GM12864 (cell line): Measurements from ENCODE around the gene SPAAR.
"Not testable (repeated sequence)": the region's sequence is repeated elsewhere in the genome, so short reads cannot be mapped to it uniquely, and the experiment has no call there.

Experiments used
- DNase-seq: peaks from one replicate; pipeline ENCODE4 v3.0.0-alpha.2; 2011; ENCODE audit warnings: low read depth
- H3K4me3 ChIP-seq: 2 replicates; pipeline ENCODE4 v1.5.1; 2011; ENCODE audit warnings: mild to moderate bottlenecking, low read depth, low read length, control low read depth
- TF ChIP-seq, protein P1 (sequence below): IDR thresholded peaks from 2 replicates; pipeline ENCODE4 v1.5.1; 2011; ENCODE audit warnings: low read depth, mild to moderate bottlenecking, moderate library complexity, low read length, control low read depth, inconsistent platforms; ENCODE audit errors: missing control alignments

The SPAAR gene

DNA sequence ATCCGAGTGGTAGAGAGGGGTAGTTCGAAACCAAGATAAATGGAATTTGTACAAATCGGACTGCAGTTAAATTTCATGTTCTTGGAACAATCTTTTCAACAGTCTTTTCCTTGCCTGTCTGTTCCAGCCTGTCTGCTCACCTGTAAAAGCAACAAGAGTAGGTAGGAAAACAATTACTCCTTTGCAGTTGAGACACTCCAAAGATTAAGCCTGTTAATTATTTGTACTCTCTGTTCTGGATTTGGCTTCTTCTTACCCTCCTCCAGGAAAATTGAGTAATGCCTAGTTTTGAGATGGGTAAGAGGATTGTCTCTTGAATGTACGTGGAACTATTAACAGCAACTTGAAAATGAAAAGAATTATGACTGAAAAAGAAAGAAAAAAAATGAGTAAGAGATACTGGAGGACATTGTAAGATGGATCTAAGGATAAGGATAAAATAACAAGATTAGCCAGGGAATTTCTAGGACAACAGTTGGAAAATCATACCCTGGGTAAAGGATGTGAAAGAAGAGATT, 24.3 kb downstream of the SPAAR start:
- TF ChIP-seq, protein P1, sequence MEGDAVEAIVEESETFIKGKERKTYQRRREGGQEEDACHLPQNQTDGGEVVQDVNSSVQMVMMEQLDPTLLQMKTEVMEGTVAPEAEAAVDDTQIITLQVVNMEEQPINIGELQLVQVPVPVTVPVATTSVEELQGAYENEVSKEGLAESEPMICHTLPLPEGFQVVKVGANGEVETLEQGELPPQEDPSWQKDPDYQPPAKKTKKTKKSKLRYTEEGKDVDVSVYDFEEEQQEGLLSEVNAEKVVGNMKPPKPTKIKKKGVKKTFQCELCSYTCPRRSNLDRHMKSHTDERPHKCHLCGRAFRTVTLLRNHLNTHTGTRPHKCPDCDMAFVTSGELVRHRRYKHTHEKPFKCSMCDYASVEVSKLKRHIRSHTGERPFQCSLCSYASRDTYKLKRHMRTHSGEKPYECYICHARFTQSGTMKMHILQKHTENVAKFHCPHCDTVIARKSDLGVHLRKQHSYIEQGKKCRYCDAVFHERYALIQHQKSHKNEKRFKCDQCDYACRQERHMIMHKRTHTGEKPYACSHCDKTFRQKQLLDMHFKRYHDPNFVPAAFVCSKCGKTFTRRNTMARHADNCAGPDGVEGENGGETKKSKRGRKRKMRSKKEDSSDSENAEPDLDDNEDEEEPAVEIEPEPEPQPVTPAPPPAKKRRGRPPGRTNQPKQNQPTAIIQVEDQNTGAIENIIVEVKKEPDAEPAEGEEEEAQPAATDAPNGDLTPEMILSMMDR = no peak
- DNase-seq = no peak
- H3K4me3 ChIP-seq = no peak overlapping the region

DNA sequence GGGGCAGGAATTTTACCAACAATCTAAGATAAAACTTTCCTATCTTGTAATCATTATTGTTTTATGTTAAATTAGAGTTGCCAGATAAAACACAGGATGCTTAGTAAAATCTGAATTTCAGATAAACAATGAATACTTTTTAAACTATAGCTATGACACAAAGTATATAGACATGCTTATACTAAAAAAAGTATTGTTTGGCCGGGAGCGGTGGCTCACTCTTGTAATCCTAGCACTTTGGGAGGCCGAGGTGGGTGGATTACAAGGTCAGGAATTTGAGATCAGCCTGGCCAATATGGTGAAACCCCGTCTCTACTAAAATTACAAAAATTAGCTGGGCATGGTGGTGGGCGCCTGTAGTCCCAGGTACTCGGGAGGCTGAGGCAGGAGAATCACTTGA, 24.8 kb downstream of the SPAAR start:
- not testable (repeated sequence) for DNase-seq, H3K4me3 ChIP-seq

DNA sequence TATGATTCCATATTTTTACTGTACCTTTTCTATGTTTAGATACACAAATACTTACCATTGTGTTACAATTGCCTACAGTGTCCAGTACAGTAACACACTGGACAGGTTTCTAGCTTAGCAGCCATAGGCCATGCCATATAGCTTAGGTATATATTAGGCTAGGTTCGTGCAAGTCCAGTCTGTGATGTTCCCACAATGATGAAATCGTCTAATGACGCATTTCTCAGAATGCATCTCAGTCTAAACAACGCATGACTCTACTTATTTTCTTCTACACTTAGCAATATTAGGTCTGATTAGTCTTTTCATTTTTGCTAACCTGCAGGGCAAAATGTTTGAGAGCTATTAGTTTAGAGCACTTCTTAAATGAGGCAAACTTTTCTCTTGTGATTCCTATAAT, 26.0 kb downstream of the SPAAR start:
- DNase-seq = no peak
- TF ChIP-seq, protein P1 = no peak
- no peak overlapping the region for H3K4me3 ChIP-seq

DNA sequence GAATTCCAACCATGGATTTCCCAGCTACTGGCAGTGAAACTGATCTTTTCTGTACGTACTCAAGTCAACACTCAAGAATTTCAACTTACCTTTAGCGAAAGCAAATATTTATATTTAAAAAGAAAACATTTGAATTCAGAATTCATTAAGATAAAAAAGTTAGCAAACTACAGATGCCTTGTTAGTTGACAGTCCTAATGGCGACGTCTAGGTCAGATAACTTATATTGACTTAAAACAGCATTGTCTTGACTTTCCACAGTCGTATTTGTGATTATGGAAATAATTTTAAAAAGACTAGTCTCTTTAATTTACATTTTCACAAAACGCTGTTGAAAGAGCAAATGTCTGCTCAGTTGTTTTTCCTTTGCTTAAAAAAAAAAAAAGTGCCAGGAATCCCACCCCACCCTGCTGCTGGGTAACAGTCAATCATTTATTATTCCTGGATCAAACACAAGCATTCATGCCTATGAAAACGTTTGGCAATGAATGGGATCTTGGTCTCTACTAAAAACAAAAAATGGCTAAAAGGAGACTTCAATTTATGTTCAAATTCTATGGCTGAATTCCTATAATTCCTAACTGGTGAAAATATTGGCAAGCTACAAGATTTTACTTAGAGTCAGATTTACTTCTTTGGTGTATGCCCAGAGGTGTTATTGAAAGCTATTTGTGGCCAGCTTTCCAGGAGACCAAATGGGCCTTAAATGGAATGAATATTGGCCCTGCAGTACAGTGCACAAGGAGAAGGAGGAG, 26.6 kb downstream of the SPAAR start:
- H3K4me3 ChIP-seq = no peak overlapping the region
- DNase-seq = no peak
- TF ChIP-seq, protein P1 = no peak

DNA sequence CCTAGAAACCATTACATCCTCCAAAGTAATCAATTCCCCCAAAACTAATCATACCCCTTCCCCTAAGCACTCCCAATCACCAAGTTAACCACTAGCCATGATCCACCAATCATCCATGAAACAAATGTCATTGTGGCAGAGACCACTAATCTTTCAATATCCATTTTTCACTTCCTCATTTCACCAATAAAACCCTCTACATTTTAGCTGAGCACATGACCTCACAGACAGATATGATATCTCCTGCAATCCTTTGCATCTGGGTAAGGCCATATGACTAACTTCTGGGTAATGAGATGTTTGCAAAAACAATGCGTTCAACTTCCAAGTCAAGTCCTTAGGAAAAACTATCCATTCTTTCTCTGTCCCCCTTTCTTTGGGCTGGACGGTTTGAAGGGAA, 27.9 kb downstream of the SPAAR start:
- DNase-seq = no peak
- H3K4me3 ChIP-seq = no peak overlapping the region
- TF ChIP-seq, protein P1 = no peak

GRCh38 chr9:35938474-35939356, 29.4 kb downstream of the SPAAR start:
- TF ChIP-seq, protein P1 = no peak
- no peak for DNase-seq
- no peak overlapping the region for H3K4me3 ChIP-seq

DNA sequence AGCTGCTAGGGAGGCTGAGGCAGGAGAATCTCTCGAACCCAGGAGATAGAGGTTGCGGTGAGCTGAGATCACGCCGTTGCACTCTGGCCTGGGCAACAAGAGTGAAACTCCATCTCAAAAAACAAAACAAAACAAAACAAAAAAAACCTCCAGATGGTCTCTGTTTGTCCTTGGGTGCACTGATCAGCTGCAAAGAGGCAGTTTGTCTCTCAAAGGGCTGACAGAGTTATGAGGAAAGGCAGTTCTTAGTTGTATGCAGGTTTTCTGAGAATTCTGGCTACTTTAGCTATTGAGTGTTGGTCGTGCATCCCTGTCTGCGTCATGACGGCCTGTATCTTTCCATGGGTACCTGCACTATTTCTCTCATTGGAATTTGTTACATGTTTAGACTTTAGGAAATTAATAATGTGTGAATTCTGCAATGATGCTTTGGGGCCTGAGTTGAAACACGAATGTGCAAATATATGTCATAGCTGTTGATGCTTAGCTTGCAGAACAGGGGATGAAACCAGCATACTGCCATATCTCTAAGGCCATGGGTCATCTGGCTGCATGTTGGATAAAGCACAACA, 30.5 kb downstream of the SPAAR start:
- no peak overlapping the region for H3K4me3 ChIP-seq
- TF ChIP-seq, protein P1 = no peak
- no peak for DNase-seq
